Measurements from ENCODE around the gene NGFR.

GRCh38 chr17:49512296-49513043, 17.4 kb downstream of the NGFR start:
- TF ChIP-seq ZNF274 (IDR thresholded peaks at IDR 0.05; ENCODE audit: low read depth, low read length) (no peak), YY1 (IDR thresholded peaks at IDR 0.05; ENCODE audit: insufficient read depth, insufficient read length) (no peak)

Data from NT2/D1 (cell line).